ENCODE measurements around the gene ATP13A4. TPM values are rescaled to one million over a fixed set of nuclear protein-coding genes. Genes with fewer than 3 reads are reported as not detected.

Gene ATP13A4
- total and polyA plus RNA-seq, 2 of the 8 experiments (the other 6 are each of a cell fraction or from before 2014, with no cell fraction given) = 0.12 TPM; not detected in 1

DNA sequence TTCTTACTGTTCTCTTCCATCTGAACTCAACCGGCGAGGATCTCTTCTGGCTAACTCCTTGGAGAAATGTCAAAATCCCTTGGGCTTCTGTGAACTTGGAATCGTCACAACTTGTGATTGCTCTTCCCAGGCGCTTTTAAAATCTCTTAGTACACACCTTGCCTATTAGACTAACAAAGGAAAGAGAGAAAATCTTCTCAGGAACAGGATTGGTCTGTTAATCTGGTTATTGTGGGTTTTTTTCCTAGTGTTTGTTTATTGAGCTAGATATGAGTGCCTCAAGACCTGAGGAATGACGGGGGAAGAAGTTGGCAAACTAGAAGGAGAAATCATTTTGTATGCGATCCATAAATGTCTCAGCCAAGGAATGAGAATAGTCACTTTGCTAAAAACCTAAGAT lies 176.0 kb downstream of the ATP13A4 start, which contains the start of gene ATP13A5:
TSS of gene ATP13A5 (minus strand) at position 48 of the 400 bp plus-strand sequence. CDS start at position 20, 28 bp downstream.
- Histone ChIP-seq H3K4me2 (ENCODE audit: insufficient read depth in 1 of 2, low read depth in 2 of 2, low read length in 2 of 2) (no peak within 1 kb of the TSS; a peak in 1 of 4 replicates), H3K9ac (replicated peaks in 1 of 4; ENCODE audit: extremely low read depth in 1 of 4, low read depth in 3 of 4, low read length in 3 of 4) (no peak within 1 kb of the TSS), H2BK5ac (ENCODE audit: low read depth, low read length) (no peak within 1 kb of the TSS), H2BK15ac (ENCODE audit: low read length) (no peak within 1 kb of the TSS), H2AFZ (ENCODE audit: low read length) (peak within 1 kb of the TSS; percentile 6; the same call in 1 of the 2 replicates), H4K5ac (ENCODE audit: insufficient read length, low read depth, low read length) (no peak within 1 kb of the TSS), H3K27me3 (replicated peaks in 1 of 4; ENCODE audit: control insufficient read depth in 3 of 4, extremely low read depth in 1 of 4, insufficient read depth in 3 of 4, low read length in 3 of 4) (no peaks in the 10 kb centered on the region), H4K91ac (replicated peaks; ENCODE audit: insufficient read length, low read length) (no peak within 1 kb of the TSS), H3K9me3 (ENCODE audit: insufficient read depth in 2 of 2, low read depth in 1 of 2, low read length in 1 of 2) (no peaks in the 10 kb centered on the region), H3K79me1 (ENCODE audit: low read depth, low read length) (no peaks in the 10 kb centered on the region), H3K23ac (ENCODE audit: insufficient read length) (no peak within 1 kb of the TSS), H2BK120ac (replicated peaks; ENCODE audit: low read depth, low read length) (no peak within 1 kb of the TSS), H3K56ac (replicated peaks; ENCODE audit: insufficient read length, low read depth, low read length) (no peak within 1 kb of the TSS), H3K4me3 (ENCODE audit: extremely low read depth in 1 of 4, insufficient read depth in 2 of 4, low read depth in 3 of 4, low read length in 4 of 4) (no peak within 1 kb of the TSS), H2BK12ac (ENCODE audit: low read depth, low read length) (no peak within 1 kb of the TSS), H3K18ac (ENCODE audit: extremely low read depth, low read length) (no peak within 1 kb of the TSS), H4K8ac (ENCODE audit: extremely low read depth, insufficient read depth, low read length) (no peak within 1 kb of the TSS), H2AK5ac (ENCODE audit: low read depth, low read length) (no peak within 1 kb of the TSS), H2BK20ac (ENCODE audit: low read length) (no peak within 1 kb of the TSS), H3K27ac (ENCODE audit: low read depth, low read length) (no peak within 1 kb of the TSS), H3K23me2 (ENCODE audit: low read depth, low read length) (no peaks in the 10 kb centered on the region; the same call in 1 of the 2 replicates), H3K36me3 (ENCODE audit: control insufficient read depth in 2 of 4, insufficient read depth in 4 of 4, low read length in 3 of 4) (no peaks in the 10 kb centered on the region), H3K14ac (ENCODE audit: insufficient read length) (no peak within 1 kb of the TSS), H4K20me1 (replicated peaks in 1 of 2; ENCODE audit: control insufficient read depth in 1 of 2, insufficient read depth in 2 of 2, low read length in 2 of 2) (no peaks in the 10 kb centered on the region), H3K79me2 (ENCODE audit: control insufficient read depth in 1 of 2, insufficient read depth in 2 of 2, low read length in 2 of 2) (no peaks in the 10 kb centered on the region), H3K4me1 (replicated peaks in 1 of 4; ENCODE audit: control insufficient read depth in 3 of 4, insufficient read depth in 4 of 4, low read length in 3 of 4) (peaks cover 0 to 7% (median 6%) of the 10 kb centered on the region in 4 experiments; a peak in 5 of 7 replicates), H3K4ac (replicated peaks; ENCODE audit: insufficient read length, low read depth, low read length) (no peak within 1 kb of the TSS)
- ChIA-PET POLR2A (ENCODE audit: partially characterized antibody) (no interaction called here), CTCF (ENCODE audit: partially characterized antibody) (no interaction called here)
- TF ChIP-seq ZNF274 (IDR thresholded peaks at IDR 0.05; ENCODE audit: borderline replicate concordance, extremely low read depth, low read length) (no peak), RXRA (IDR thresholded peaks at IDR 0.05; ENCODE audit: insufficient read depth, low read depth, low read length) (no peak), TAF1 (IDR thresholded peaks at IDR 0.05; ENCODE audit: low read depth, low read length) (no peak), ASH2L (IDR thresholded peaks at IDR 0.05; ENCODE audit: low read length) (no peak), SIN3A (conservative IDR thresholded peaks at IDR 0.05 in 1 of 2, IDR thresholded peaks at IDR 0.05 in 1 of 2; ENCODE audit: low read depth in 1 of 2, low read length in 2 of 2) (no peak), JUND (IDR thresholded peaks at IDR 0.05; ENCODE audit: low read length) (no peak), RAD21 (IDR thresholded peaks at IDR 0.05 in 1 of 2, conservative IDR thresholded peaks at IDR 0.05 in 1 of 2; ENCODE audit: low read depth in 2 of 2, low read length in 2 of 2) (no peak), POLR2A (IDR thresholded peaks at IDR 0.05; ENCODE audit: control extremely low read depth in 1 of 2, low read depth in 2 of 2, low read length in 2 of 2) (no peak), EGR1 (IDR thresholded peaks at IDR 0.05; ENCODE audit: borderline replicate concordance, low read depth, low read length) (no peak), TBP (IDR thresholded peaks at IDR 0.05; ENCODE audit: low read depth, low read length) (no peak), HDAC6 (IDR thresholded peaks at IDR 0.05; ENCODE audit: low read depth, low read length) (no peak), TEAD4 (IDR thresholded peaks at IDR 0.05; ENCODE audit: low read depth, low read length) (no peak)
- TF ChIP-seq, protein P1, sequence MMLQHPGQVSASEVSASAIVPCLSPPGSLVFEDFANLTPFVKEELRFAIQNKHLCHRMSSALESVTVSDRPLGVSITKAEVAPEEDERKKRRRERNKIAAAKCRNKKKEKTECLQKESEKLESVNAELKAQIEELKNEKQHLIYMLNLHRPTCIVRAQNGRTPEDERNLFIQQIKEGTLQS (IDR thresholded peaks at IDR 0.05; ENCODE audit: insufficient read depth, low read depth, low read length) = no peak
- FAIRE-seq (no peak), DNase-seq (ENCODE audit: low read depth in 1 of 2, low spot score in 2 of 2) (no peak)
- WGBS, 2 experiments (ENCODE audit: extremely low coverage in 1 of 2, insufficient coverage in 1 of 2, insufficient read length in 1 of 2, insufficient replicate concordance in 2 of 2, low coverage in 1 of 2, low lambda C conversion rate in 2 of 2, missing lambda C conversion rate in 1 of 2) = 74% methylated on average over 6 of the region's 6 CpGs; no CpG with 5 or more reads in 1 of the 2 experiments
